Heart left ventricle (tissue), 13 donors: ENCODE data around the gene PPM1M.

Experiments used
- POLR2A ChIP-seq, 2 donors: fragments of 450-650 bp; IDR thresholded peaks; one replicate each; pipeline ENCODE4 v1.6.1; 2017; ENCODE audit warnings: antibody characterized with exemption in 2 of 2, mild to moderate bottlenecking in 2 of 2, moderate library complexity in 2 of 2
- TF ChIP-seq, protein P1 (sequence below), 12 donors: fragments of 200-600 bp; sonication (generic) in 4 of 12; IDR thresholded peaks; one replicate each; pipeline versions ENCODE4 v1.5.0 to v1.8.0; 2018 to 2022; ENCODE audit warnings: antibody characterized with exemption in 12 of 12, mild to moderate bottlenecking in 5 of 12
- donor health status: ischemic (EF 13 %, LVEDD 7.1; RV severe dilation, severe dysfunction).
- donor health status: DM: no; HTN: yes; CAD: no.
- donor health status: DM: no; HTN: no; CAD: no.
- donor health status: ischemic (EF 25% LVEDD 6.9; RV normal size, moderate dysfunction).
- donor health status: ischemic (EF 25% LVEDD 5.7; RV mildly dilated, moderate dysfunction).
- donor health status: ischemic (EF 35%, LVEDD 5.7; RV mildly dilated, moderate dysfunction).
- donor health status: nonischemic (EF 11% LVEDD 7.7; RV severe dilation, severe dysfunction).
- donor health status: DM: yes; HTN: yes; CAD: no.
- donor health status: PGD.
- donor health status: ischemic (EF 29% LVEDD 5.4; RV normal size, mild dysfunction).
- donor health status: nonischemic (EF 23%, LVEDD 6.1; RV moderate dilation, normal function).

DNA sequence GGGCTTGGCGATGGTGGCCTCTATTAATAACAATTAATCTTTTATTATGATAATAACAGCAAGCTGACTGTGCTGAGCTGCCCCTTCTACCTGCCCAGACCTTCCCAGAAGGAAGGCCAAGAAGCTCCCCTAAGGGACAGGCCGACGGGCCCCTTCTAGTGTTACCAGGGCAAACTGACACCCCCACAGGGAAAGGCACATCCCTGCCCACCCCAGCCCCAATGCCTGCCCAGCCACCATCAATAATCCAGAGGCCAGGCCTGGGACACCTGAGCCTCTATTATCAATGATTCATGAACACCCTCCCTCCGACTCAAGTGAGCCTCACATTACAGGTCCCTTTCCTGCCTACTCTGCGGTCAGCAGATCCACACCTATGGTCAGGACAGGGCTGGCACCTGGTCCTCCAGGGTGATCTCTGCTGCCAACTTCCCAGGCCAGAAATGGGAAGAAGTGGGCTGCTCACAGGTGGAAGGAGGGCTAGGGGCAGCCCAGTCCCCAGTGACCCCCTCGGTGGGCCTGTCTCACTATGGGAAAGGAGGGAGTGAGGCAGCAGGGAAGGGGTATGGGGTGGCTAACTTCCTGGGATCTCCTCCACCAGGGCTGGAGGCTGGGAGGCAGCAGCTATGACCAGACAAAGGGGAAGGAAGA lies 8.4 kb upstream of the PPM1M start:
- TF ChIP-seq, protein P1, sequence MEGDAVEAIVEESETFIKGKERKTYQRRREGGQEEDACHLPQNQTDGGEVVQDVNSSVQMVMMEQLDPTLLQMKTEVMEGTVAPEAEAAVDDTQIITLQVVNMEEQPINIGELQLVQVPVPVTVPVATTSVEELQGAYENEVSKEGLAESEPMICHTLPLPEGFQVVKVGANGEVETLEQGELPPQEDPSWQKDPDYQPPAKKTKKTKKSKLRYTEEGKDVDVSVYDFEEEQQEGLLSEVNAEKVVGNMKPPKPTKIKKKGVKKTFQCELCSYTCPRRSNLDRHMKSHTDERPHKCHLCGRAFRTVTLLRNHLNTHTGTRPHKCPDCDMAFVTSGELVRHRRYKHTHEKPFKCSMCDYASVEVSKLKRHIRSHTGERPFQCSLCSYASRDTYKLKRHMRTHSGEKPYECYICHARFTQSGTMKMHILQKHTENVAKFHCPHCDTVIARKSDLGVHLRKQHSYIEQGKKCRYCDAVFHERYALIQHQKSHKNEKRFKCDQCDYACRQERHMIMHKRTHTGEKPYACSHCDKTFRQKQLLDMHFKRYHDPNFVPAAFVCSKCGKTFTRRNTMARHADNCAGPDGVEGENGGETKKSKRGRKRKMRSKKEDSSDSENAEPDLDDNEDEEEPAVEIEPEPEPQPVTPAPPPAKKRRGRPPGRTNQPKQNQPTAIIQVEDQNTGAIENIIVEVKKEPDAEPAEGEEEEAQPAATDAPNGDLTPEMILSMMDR (IDR thresholded peaks at IDR 0.05), result no peak
- no peak for TF ChIP-seq POLR2A (IDR thresholded peaks at IDR 0.05)
